ENCODE measurements around the gene PCBP1. TPM values are rescaled to one million over a fixed set of nuclear protein-coding genes. Genes with fewer than 3 reads are reported as not detected.
"Not testable (repeated sequence)": the region's sequence is repeated elsewhere in the genome, so short reads cannot be mapped to it uniquely, and the experiment has no call there.

The PCBP1 gene
- total RNA-seq, 2 donors from 2014 or later, result 385 to 468 TPM

GRCh38 chr2:70101174-70101573, 13.9 kb downstream of the PCBP1 start:
- Mint-ChIP-seq H3K4me3 (no peak overlapping the region), H3K4me1 (peaks cover 9% of the 10 kb centered on the region)
- no peak for ATAC-seq (replicated peaks)

GRCh38 chr2:70101686-70102085, 14.4 kb downstream of the PCBP1 start:
- not testable (repeated sequence) for H3K27ac Mint-ChIP-seq; H3K4me1 Mint-ChIP-seq; H3K27me3 Mint-ChIP-seq; H3K36me3 Mint-ChIP-seq (ENCODE audit: low read depth); H3K9me3 Mint-ChIP-seq; ATAC-seq (replicated peaks); H3K4me3 Mint-ChIP-seq

More at GRCh38 chr2:70101174-70101573, 13.9 kb downstream of the PCBP1 start:
- Mint-ChIP-seq H3K27me3 (no peaks in the 10 kb centered on the region), H3K9me3 (no peaks in the 10 kb centered on the region), H3K27ac (no peak overlapping the region), H3K36me3 (ENCODE audit: low read depth) (peaks cover 6% of the 10 kb centered on the region)

GRCh38 chr2:70102323-70102905, 15.1 kb downstream of the PCBP1 start:
- peak overlapping the region; percentile 87 for H3K4me3 Mint-ChIP-seq
- H3K27ac Mint-ChIP-seq; ATAC-seq (replicated peaks); H3K27me3 Mint-ChIP-seq; H3K9me3 Mint-ChIP-seq; H3K36me3 Mint-ChIP-seq (ENCODE audit: low read depth): not testable (repeated sequence)
- H3K4me1 Mint-ChIP-seq, result peaks cover 15% of the 10 kb centered on the region

GRCh38 chr2:70103531-70104061, 16.3 kb downstream of the PCBP1 start:
- peak; percentile 78 for ATAC-seq (replicated peaks)
- H3K4me3 Mint-ChIP-seq, result peak overlapping the region; percentile 87
- H3K36me3 Mint-ChIP-seq (ENCODE audit: low read depth), result peaks cover 6% of the 10 kb centered on the region
- no peaks in the 10 kb centered on the region for H3K9me3 Mint-ChIP-seq
- peaks cover 25% of the 10 kb centered on the region for H3K4me1 Mint-ChIP-seq
- H3K27me3 Mint-ChIP-seq, result no peaks in the 10 kb centered on the region
- peak overlapping the region; percentile 93 for H3K27ac Mint-ChIP-seq

- peaks cover 6% of the 10 kb centered on the region for H3K36me3 Mint-ChIP-seq (ENCODE audit: low read depth)
- peaks cover 26% of the 10 kb centered on the region for H3K4me1 Mint-ChIP-seq
- no peaks in the 10 kb centered on the region for H3K27me3 Mint-ChIP-seq
- peak; percentile 6 for ATAC-seq (replicated peaks)
- peak overlapping the region; percentile 93 for H3K27ac Mint-ChIP-seq
- H3K4me3 Mint-ChIP-seq, result peak overlapping the region; percentile 87
- H3K9me3 Mint-ChIP-seq, result no peaks in the 10 kb centered on the region
Measured at GRCh38 chr2:70104231-70105111, 17.2 kb downstream of the PCBP1 start.

- ATAC-seq (replicated peaks); H3K36me3 Mint-ChIP-seq (ENCODE audit: low read depth); H3K27ac Mint-ChIP-seq; H3K9me3 Mint-ChIP-seq; H3K27me3 Mint-ChIP-seq: not testable (repeated sequence)
- Mint-ChIP-seq H3K4me3 (peak overlapping the region; percentile 87), H3K4me1 (peaks cover 33% of the 10 kb centered on the region)
Measured at GRCh38 chr2:70106138-70106537, 18.9 kb downstream of the PCBP1 start.

- H3K27me3 Mint-ChIP-seq; H3K27ac Mint-ChIP-seq; H3K36me3 Mint-ChIP-seq (ENCODE audit: low read depth); H3K9me3 Mint-ChIP-seq; ATAC-seq (replicated peaks): not testable (repeated sequence)
- Mint-ChIP-seq H3K4me3 (peak overlapping the region; percentile 79), H3K4me1 (peaks cover 31% of the 10 kb centered on the region)
Measured at GRCh38 chr2:70110397-70110796, 23.1 kb downstream of the PCBP1 start.

GRCh38 chr2:70111752-70112591, 24.7 kb downstream of the PCBP1 start:
- no peaks in the 10 kb centered on the region for H3K36me3 Mint-ChIP-seq (ENCODE audit: low read depth)
- no peaks in the 10 kb centered on the region for H3K27me3 Mint-ChIP-seq
- no peak overlapping the region for H3K4me3 Mint-ChIP-seq
- H3K9me3 Mint-ChIP-seq, result no peaks in the 10 kb centered on the region
- peaks cover 29% of the 10 kb centered on the region for H3K4me1 Mint-ChIP-seq
- peak overlapping the region; percentile 34 for H3K27ac Mint-ChIP-seq
- no peak for ATAC-seq (replicated peaks)

- no peak overlapping the region for H3K27ac Mint-ChIP-seq
- no peaks in the 10 kb centered on the region for H3K36me3 Mint-ChIP-seq (ENCODE audit: low read depth)
- no peak for ATAC-seq (replicated peaks)
- no peak overlapping the region for H3K4me3 Mint-ChIP-seq
- H3K4me1 Mint-ChIP-seq, result peaks cover 15% of the 10 kb centered on the region
- H3K9me3 Mint-ChIP-seq, result no peaks in the 10 kb centered on the region
- H3K27me3 Mint-ChIP-seq, result no peaks in the 10 kb centered on the region
Measured at GRCh38 chr2:70113359-70114070, 26.2 kb downstream of the PCBP1 start.

GRCh38 chr2:70115646-70116442, 28.6 kb downstream of the PCBP1 start:
- H3K27ac Mint-ChIP-seq, result no peak overlapping the region
- peaks cover 17% of the 10 kb centered on the region for H3K4me1 Mint-ChIP-seq
- ATAC-seq (replicated peaks), result peak; percentile 67
- H3K36me3 Mint-ChIP-seq (ENCODE audit: low read depth), result no peaks in the 10 kb centered on the region
- H3K27me3 Mint-ChIP-seq, result no peaks in the 10 kb centered on the region
- peak overlapping the region; percentile 23 for H3K4me3 Mint-ChIP-seq
- no peaks in the 10 kb centered on the region for H3K9me3 Mint-ChIP-seq

GRCh38 chr2:70116936-70117552, 29.8 kb downstream of the PCBP1 start:
- Mint-ChIP-seq H3K27ac (no peak overlapping the region), H3K4me1 (peaks cover 12% of the 10 kb centered on the region), H3K36me3 (ENCODE audit: low read depth) (no peaks in the 10 kb centered on the region), H3K4me3 (no peak overlapping the region), H3K9me3 (no peaks in the 10 kb centered on the region), H3K27me3 (no peaks in the 10 kb centered on the region)
- no peak for ATAC-seq (replicated peaks)

GRCh38 chr2:70118798-70119454, 31.6 kb downstream of the PCBP1 start:
- no peaks in the 10 kb centered on the region for H3K27me3 Mint-ChIP-seq
- H3K36me3 Mint-ChIP-seq (ENCODE audit: low read depth), result peaks cover 4% of the 10 kb centered on the region
- H3K4me1 Mint-ChIP-seq, result peaks cover 19% of the 10 kb centered on the region
- no peak for ATAC-seq (replicated peaks)
- no peaks in the 10 kb centered on the region for H3K9me3 Mint-ChIP-seq
- H3K27ac Mint-ChIP-seq, result peak overlapping the region; percentile 18
- no peak overlapping the region for H3K4me3 Mint-ChIP-seq

Data from activated T-helper 17 cell treated with anti-CD3 and anti-CD28 coated beads, Interleukin-2, amount 50 U/mL, for 72 hours (primary cell).